Stimulated activated CD8-positive, alpha-beta memory T cell treated with anti-CD3 and anti-CD28 coated beads, Interleukin-12 subunit alpha, Interleukin-12 subunit beta, amount 100 ng/mL, for 4 hours (primary cell): ENCODE measurements around the gene CNNM3.

Source experiments
- DNase-seq: peaks from one replicate; pipeline ENCODE4 v3.0.0-alpha.2; 2020; ENCODE audit warnings: low read depth

The CNNM3 gene

GRCh38 chr2:96878171-96878570, 62.1 kb downstream of the CNNM3 start:
- DNase-seq = no peak

- DNase-seq = no peak
Measured at GRCh38 chr2:96878796-96879544, 62.9 kb downstream of the CNNM3 start.

DNA sequence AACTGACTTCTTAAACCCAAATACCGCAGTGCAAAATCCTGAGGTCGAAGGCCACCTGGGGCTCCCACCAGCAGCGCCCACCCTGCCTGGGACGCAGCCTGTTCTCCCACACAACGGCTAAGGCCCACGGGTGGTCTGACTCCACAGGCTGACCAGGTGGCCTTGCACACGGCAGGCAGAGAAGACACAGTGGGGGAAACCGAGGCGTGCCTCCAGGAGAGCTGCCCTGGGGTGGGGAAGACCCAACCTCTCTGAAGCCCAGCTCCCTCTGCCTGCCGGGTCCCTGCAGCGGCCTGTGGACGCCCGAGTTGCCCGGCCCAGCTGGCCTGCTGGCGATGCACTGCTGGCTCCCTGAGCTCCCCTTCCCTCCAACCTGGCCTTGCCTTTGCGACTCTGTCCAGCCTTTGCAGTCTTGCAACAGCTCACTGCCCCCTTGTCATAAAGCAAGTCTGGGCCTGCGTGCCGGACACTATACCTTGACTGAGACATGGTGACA, 63.5 kb downstream of the CNNM3 start:
- DNase-seq = no peak

- no peak for DNase-seq
Measured at GRCh38 chr2:96880891-96881273, 64.8 kb downstream of the CNNM3 start.

DNA sequence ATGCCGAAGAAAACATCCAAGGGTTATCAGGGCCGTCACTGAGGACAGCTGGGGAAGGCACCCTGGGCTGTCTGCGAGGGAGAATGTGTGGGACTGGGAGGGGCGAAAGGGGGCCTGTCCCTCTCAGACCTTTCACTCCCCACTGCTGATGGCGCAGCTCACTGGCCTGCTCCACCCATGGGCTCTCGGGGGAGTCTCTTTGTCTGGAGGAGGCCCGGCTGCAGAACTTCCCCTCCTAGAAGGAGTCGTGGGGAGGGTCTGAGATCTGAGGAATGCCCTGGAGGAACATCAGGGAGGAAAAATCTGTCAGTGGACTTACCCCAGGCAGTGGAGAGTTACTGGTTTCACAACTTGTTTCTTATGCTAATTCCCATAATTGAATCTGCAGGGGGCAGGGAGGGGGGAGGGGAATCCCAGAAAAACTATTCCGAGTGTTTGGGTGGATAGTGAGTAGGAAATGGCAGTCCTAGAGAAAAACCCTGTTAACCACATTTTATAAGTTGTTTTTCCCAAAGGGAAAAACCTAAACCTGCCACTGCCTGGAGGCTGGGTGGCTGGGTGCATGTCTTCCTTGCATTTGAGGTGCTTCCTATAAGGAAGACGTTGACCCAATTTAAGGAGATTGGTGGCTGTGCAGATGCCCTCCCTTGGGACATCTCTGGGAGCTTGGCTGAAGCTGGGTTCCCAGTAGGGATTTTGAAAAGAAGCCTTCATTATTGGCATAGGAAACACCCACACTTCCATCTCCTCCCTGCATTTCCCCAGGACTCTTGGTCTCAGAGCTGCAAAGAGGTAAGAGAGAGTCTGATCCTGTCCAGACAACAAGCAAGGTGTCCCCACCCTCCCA, 65.5 kb downstream of the CNNM3 start:
- no peak for DNase-seq

DNA sequence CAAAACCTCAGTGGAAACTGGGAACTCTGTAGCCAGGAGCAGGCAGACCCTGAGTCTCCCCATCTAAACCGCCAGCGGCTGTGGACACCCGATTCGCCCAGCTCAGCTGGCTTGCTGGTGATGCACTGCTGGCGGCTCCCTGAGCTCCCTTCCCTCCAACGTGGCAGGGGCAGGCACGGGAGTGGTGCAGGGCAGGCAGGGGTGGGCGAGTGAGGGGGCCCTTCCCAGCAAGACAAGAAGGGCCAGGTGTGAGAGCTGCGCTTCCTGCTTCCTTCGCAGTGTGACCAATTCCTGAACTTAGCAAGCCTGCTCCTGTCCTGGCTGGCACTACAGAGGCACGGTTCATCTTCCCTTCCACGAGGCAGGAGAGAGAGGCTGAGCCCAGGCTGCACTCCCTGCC, 66.2 kb downstream of the CNNM3 start:
- no peak for DNase-seq

DNA sequence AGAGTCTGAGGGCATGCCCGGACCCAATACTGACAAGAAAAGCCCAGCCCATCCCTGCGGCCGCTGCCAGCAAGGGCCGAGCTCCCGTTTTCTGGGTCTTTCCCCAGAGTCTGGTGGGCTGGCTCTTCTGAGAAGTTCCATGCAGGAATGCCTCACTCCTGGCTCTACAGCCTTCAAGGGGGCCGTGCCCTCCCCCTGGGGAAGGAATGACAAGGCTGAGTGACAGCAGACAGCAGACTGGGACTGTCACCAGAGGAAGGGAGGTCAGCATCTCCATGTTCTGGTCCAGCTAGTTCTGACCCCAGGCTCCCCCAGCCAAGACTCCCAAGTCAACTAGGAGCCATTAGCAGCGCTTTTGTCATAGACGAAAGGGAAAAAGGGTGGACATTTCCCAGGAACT, 66.8 kb downstream of the CNNM3 start:
- no peak for DNase-seq

DNA sequence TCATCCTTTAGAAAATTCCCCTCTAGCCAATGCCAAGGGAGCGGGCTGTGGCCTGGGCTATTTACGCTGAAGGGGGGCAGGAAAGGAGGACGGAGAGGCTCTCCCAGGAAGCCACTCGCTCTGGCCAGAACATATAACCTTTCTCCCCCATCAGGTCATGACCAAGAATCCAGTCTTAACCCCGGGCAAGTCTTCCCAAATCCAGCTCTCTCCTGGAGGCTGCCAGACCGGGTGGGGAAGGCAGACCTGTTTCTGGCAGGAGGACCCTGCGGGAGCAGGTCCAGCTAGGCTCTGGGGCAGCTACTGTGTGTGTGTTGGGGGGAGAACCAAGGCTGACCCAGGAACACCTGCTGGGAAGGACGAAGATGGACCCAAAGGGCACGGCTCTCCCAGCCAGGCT, 67.2 kb downstream of the CNNM3 start:
- no peak for DNase-seq
